Duodenal mucosa (tissue), 2 donors: ENCODE measurements around the gene CRY2.
"Not testable (repeated sequence)": the region's sequence is repeated elsewhere in the genome, so short reads cannot be mapped to it uniquely, and the experiment has no call there.

Experiments
- H3K27ac ChIP-seq: one replicate; pipeline ENCODE4 v1.7.0; 2013; ENCODE audit warnings: low read depth, low read length
- H3K27me3 ChIP-seq, 2 donors: one replicate each; pipeline ENCODE4 v1.7.0; 2013; ENCODE audit warnings: low read length in 2 of 2, control low read depth in 1 of 2; ENCODE audit not compliant: insufficient read depth in 2 of 2, control insufficient read depth in 1 of 2
- H3K36me3 ChIP-seq, 2 donors: one replicate each; pipeline ENCODE4 v1.7.0; 2013; ENCODE audit warnings: low read length in 2 of 2, control low read depth in 1 of 2; ENCODE audit not compliant: insufficient read depth in 2 of 2, control insufficient read depth in 1 of 2
- H3K4me1 ChIP-seq, 2 donors: one replicate each; pipeline ENCODE4 v1.7.0; 2013; ENCODE audit warnings: low read length in 2 of 2, control low read depth in 1 of 2; ENCODE audit not compliant: insufficient read depth in 2 of 2, control insufficient read depth in 1 of 2
- H3K4me3 ChIP-seq, 2 donors: one replicate each; pipeline ENCODE4 v1.7.0; 2013; ENCODE audit warnings: low read length in 2 of 2, low read depth in 1 of 2
- H3K9ac ChIP-seq, 2 donors: one replicate each; pipeline ENCODE4 v1.7.0; 2013; ENCODE audit warnings: low read length in 2 of 2, low read depth in 1 of 2
- H3K9me3 ChIP-seq, 2 donors: one replicate each; pipeline ENCODE4 v1.7.0; 2013; ENCODE audit warnings: low read length in 2 of 2, control low read depth in 1 of 2; ENCODE audit not compliant: control insufficient read depth in 1 of 2

Gene CRY2

GRCh38 chr11:45905576-45905975, 58.3 kb downstream of the CRY2 start:
- Histone ChIP-seq H3K27me3 (peaks cover 5 to 10% of the 10 kb centered on the region in 2 donors), H3K4me1 (peaks cover 21 to 31% of the 10 kb centered on the region in 2 donors), H3K36me3 (peaks cover 0 to 15% of the 10 kb centered on the region in 2 donors)
- H3K9ac ChIP-seq, H3K4me3 ChIP-seq, H3K9me3 ChIP-seq, H3K27ac ChIP-seq: not testable (repeated sequence)

GRCh38 chr11:45906096-45906682, 58.9 kb downstream of the CRY2 start:
- H3K36me3 ChIP-seq: peaks cover 3 to 21% of the 10 kb centered on the region in 2 donors
- peak overlapping the region in 1 of 2 donors; percentile 22 for H3K4me3 ChIP-seq
- no peak overlapping the region for H3K27ac ChIP-seq
- peaks cover 21 to 31% of the 10 kb centered on the region in 2 donors for H3K4me1 ChIP-seq
- H3K27me3 ChIP-seq: peaks cover 0 to 4% of the 10 kb centered on the region in 2 donors
- H3K9me3 ChIP-seq: no peaks in the 10 kb centered on the region
- H3K9ac ChIP-seq: no peak overlapping the region

- Histone ChIP-seq H3K9me3 (no peaks in the 10 kb centered on the region), H3K4me1 (peaks cover 21 to 31% of the 10 kb centered on the region in 2 donors), H3K27ac (no peak within 1 kb of the TSS), H3K9ac (no peak within 1 kb of the TSS), H3K36me3 (peaks cover 5 to 27% of the 10 kb centered on the region in 2 donors), H3K27me3 (no peaks in the 10 kb centered on the region), H3K4me3 (peak within 1 kb of the TSS in 1 of 2 donors; percentile 22)
Measured at GRCh38 chr11:45906965-45907611, 59.8 kb downstream of the CRY2 start, which contains the start of gene FREY1. FREY1 (minus strand) TSS chr11:45907271; CDS start chr11:45907245, 26 bp downstream.

GRCh38 chr11:45907911-45908370, 60.7 kb downstream of the CRY2 start:
- Histone ChIP-seq H3K36me3 (peaks cover 5 to 33% of the 10 kb centered on the region in 2 donors), H3K4me1 (peaks cover 21 to 31% of the 10 kb centered on the region in 2 donors), H3K9me3 (no peaks in the 10 kb centered on the region), H3K27ac (no peak overlapping the region), H3K27me3 (no peaks in the 10 kb centered on the region), H3K4me3 (no peak overlapping the region), H3K9ac (no peak overlapping the region)

GRCh38 chr11:45909594-45910475, 62.6 kb downstream of the CRY2 start:
- Histone ChIP-seq H3K4me3 (no peak overlapping the region), H3K36me3 (peaks cover 19 to 52% of the 10 kb centered on the region in 2 donors), H3K4me1 (peaks cover 12 to 21% of the 10 kb centered on the region in 2 donors), H3K9ac (no peak overlapping the region), H3K9me3 (no peaks in the 10 kb centered on the region), H3K27me3 (no peaks in the 10 kb centered on the region), H3K27ac (no peak overlapping the region)

GRCh38 chr11:45910623-45911022, 63.3 kb downstream of the CRY2 start:
- H3K27me3 ChIP-seq: no peaks in the 10 kb centered on the region
- peaks cover 27 to 60% of the 10 kb centered on the region in 2 donors for H3K36me3 ChIP-seq
- no peaks in the 10 kb centered on the region for H3K9me3 ChIP-seq
- H3K4me3 ChIP-seq: no peak overlapping the region
- no peak overlapping the region for H3K27ac ChIP-seq
- H3K4me1 ChIP-seq: peaks cover 9 to 13% of the 10 kb centered on the region in 2 donors
- H3K9ac ChIP-seq: no peak overlapping the region

- H3K4me1 ChIP-seq: peaks cover 11 to 16% of the 10 kb centered on the region in 2 donors
- H3K27me3 ChIP-seq: no peaks in the 10 kb centered on the region
- peaks cover 27 to 68% of the 10 kb centered on the region in 2 donors for H3K36me3 ChIP-seq
- H3K27ac ChIP-seq: no peak overlapping the region
- H3K9me3 ChIP-seq: no peaks in the 10 kb centered on the region
- no peak overlapping the region for H3K4me3 ChIP-seq
- H3K9ac ChIP-seq: no peak overlapping the region
Measured at GRCh38 chr11:45913514-45913913, 66.2 kb downstream of the CRY2 start.

- Histone ChIP-seq H3K36me3 (peaks cover 27 to 68% of the 10 kb centered on the region in 2 donors), H3K4me3 (no peak overlapping the region), H3K9me3 (no peaks in the 10 kb centered on the region), H3K27ac (no peak overlapping the region), H3K9ac (no peak overlapping the region), H3K27me3 (no peaks in the 10 kb centered on the region), H3K4me1 (peaks cover 15 to 16% of the 10 kb centered on the region in 2 donors)
Measured at GRCh38 chr11:45913942-45914635, 66.8 kb downstream of the CRY2 start.

- Histone ChIP-seq H3K27me3 (no peaks in the 10 kb centered on the region), H3K9me3 (no peaks in the 10 kb centered on the region), H3K9ac (no peak overlapping the region), H3K36me3 (peaks cover 27 to 54% of the 10 kb centered on the region in 2 donors), H3K27ac (no peak overlapping the region), H3K4me1 (peaks cover 15 to 16% of the 10 kb centered on the region in 2 donors), H3K4me3 (no peak overlapping the region)
Measured at GRCh38 chr11:45915446-45915845, 68.2 kb downstream of the CRY2 start.
